H1 (cell line): ENCODE measurements around the gene TSPEAR. TPM values are rescaled to one million over a fixed set of nuclear protein-coding genes. Genes with fewer than 3 reads are reported as not detected.

Experiments
- CTCF ChIA-PET: fragments of 300-600 bp; sonication (Branson Sonifier 250); formaldehyde crosslinking; loops from one replicate; lab custom pipeline; 2021; ENCODE audit not compliant: partially characterized antibody; lab: Charles Lee
- POLR2A ChIA-PET: fragments of 300-600 bp; sonication (Branson Sonifier 250); formaldehyde crosslinking; loops from one replicate; lab custom pipeline; 2021; ENCODE audit warnings: inconsistent platforms; ENCODE audit not compliant: partially characterized antibody; lab: Charles Lee
- DNase-seq, 2 experiments: peaks; one replicate each; pipeline versions ENCODE4 v3.0.0 to v3.0.0-alpha.2; 2010 to 2022; ENCODE audit warnings: low spot score in 2 of 2, low read depth in 1 of 2, mixed read lengths in 1 of 2
- FAIRE-seq: peaks from 2 replicates; lab custom pipeline; 2011; peaks lifted over from hg19 to GRCh38; lab: Jason Lieb, UNC
- H2AFZ ChIP-seq: 2 replicates; pipeline ENCODE4 v1.8.1; 2012; ENCODE audit warnings: low read length, inconsistent platforms
- H2AK5ac ChIP-seq: 2 replicates; pipeline ENCODE4 v1.6.1; 2013; ENCODE audit warnings: low read depth, low read length
- H2BK120ac ChIP-seq: replicated peaks from 2 replicates; pipeline ENCODE3; 2013; ENCODE audit warnings: low read depth, low read length, inconsistent platforms
- H2BK12ac ChIP-seq: 2 replicates; pipeline ENCODE4 v1.6.1; 2013; ENCODE audit warnings: low read depth, low read length
- H2BK15ac ChIP-seq: 2 replicates; pipeline ENCODE4 v1.6.1; 2013; ENCODE audit warnings: low read length
- H2BK20ac ChIP-seq: 2 replicates; pipeline ENCODE4 v1.6.1; 2013; ENCODE audit warnings: low read length
- H2BK5ac ChIP-seq: 2 replicates; pipeline ENCODE4 v1.6.1; 2013; ENCODE audit warnings: low read depth, low read length
- H3K14ac ChIP-seq: 2 replicates; pipeline ENCODE4 v1.6.1; 2013; ENCODE audit warnings: inconsistent platforms; ENCODE audit not compliant: insufficient read length
- H3K18ac ChIP-seq: 2 replicates; pipeline ENCODE4 v1.6.1; 2013; ENCODE audit warnings: low read length; ENCODE audit errors: extremely low read depth
- H3K23ac ChIP-seq: 2 replicates; pipeline ENCODE4 v1.6.1; 2013; ENCODE audit warnings: inconsistent platforms; ENCODE audit not compliant: insufficient read length
- H3K23me2 ChIP-seq: 2 replicates; pipeline ENCODE4 v1.6.1; 2013; ENCODE audit warnings: low read depth, low read length
- H3K27ac ChIP-seq: 2 replicates; pipeline ENCODE4 v1.6.1; 2011; ENCODE audit warnings: low read depth, low read length, inconsistent platforms
- H3K27me3 ChIP-seq, 4 experiments: replicated peaks in 1 of 4; 1 replicate in 1 of 4; 2 replicates in 3 of 4; pipeline versions ENCODE4 v1.6.1 to v1.8.1; 2011 to 2013; ENCODE audit warnings: low read length in 3 of 4, mild to moderate bottlenecking in 3 of 4, inconsistent platforms in 2 of 4, mixed read lengths in 2 of 4, moderate library complexity in 1 of 4; ENCODE audit not compliant: control insufficient read depth in 3 of 4, insufficient read depth in 3 of 4; ENCODE audit errors: extremely low read depth in 1 of 4
- H3K36me3 ChIP-seq, 4 experiments: 2 replicates each; pipeline versions ENCODE4 v1.6.1 to v1.8.1; 2011 to 2013; ENCODE audit warnings: mild to moderate bottlenecking in 4 of 4, low read length in 3 of 4, moderate library complexity in 2 of 4, control low read depth in 1 of 4, inconsistent platforms in 1 of 4; ENCODE audit not compliant: insufficient read depth in 4 of 4, control insufficient read depth in 2 of 4
- H3K4ac ChIP-seq: replicated peaks from 2 replicates; pipeline ENCODE3; 2013; ENCODE audit warnings: low read length, low read depth, mixed read lengths, inconsistent platforms; ENCODE audit not compliant: insufficient read length
- H3K4me1 ChIP-seq, 4 experiments: replicated peaks in 1 of 4; 1 replicate in 1 of 4; 2 replicates in 3 of 4; pipeline versions ENCODE4 v1.6.1 to v1.8.1; 2011 to 2013; ENCODE audit warnings: low read length in 3 of 4, inconsistent platforms in 2 of 4, mixed read lengths in 1 of 4; ENCODE audit not compliant: insufficient read depth in 4 of 4, control insufficient read depth in 3 of 4
- H3K4me2 ChIP-seq, 2 experiments: 2 replicates each; pipeline versions ENCODE4 v1.6.1 to v1.8.1; 2011 to 2013; ENCODE audit warnings: low read depth in 2 of 2, low read length in 2 of 2, control low read depth in 1 of 2, inconsistent platforms in 1 of 2, mild to moderate bottlenecking in 1 of 2; ENCODE audit not compliant: insufficient read depth in 1 of 2
- H3K4me3 ChIP-seq, 4 experiments: fragments of 200-600, 300-600 bp in 1 of 4; sonication (generic), shearing (Covaris generic), sonication (Bioruptor Twin) in 1 of 4; 2 replicates each; pipeline versions ENCODE4 v1.5.1 to v1.8.1; 2011 to 2016; ENCODE audit warnings: low read length in 4 of 4, low read depth in 3 of 4, control low read depth in 2 of 4, inconsistent platforms in 2 of 4, mild to moderate bottlenecking in 2 of 4, mixed read lengths in 1 of 4, moderate library complexity in 1 of 4; ENCODE audit not compliant: insufficient read depth in 2 of 4; ENCODE audit errors: extremely low read depth in 1 of 4
- H3K56ac ChIP-seq: replicated peaks from 2 replicates; pipeline ENCODE3; 2013; ENCODE audit warnings: low read depth, mild to moderate bottlenecking, mixed read lengths, low read length, inconsistent platforms; ENCODE audit not compliant: insufficient read length
- H3K79me1 ChIP-seq: 2 replicates; pipeline ENCODE4 v1.6.1; 2013; ENCODE audit warnings: low read depth, low read length, control low read depth
- H3K79me2 ChIP-seq, 2 experiments: 2 replicates each; pipeline versions ENCODE4 v1.6.1 to v1.8.1; 2012 to 2013; ENCODE audit warnings: low read length in 2 of 2, mild to moderate bottlenecking in 2 of 2, inconsistent platforms in 1 of 2; ENCODE audit not compliant: insufficient read depth in 2 of 2, control insufficient read depth in 1 of 2
- H3K9ac ChIP-seq, 4 experiments: replicated peaks in 1 of 4; 1 replicate in 1 of 4; 2 replicates in 3 of 4; pipeline versions ENCODE4 v1.6.1 to v1.8.1; 2011 to 2013; ENCODE audit warnings: low read depth in 3 of 4, low read length in 3 of 4, control low read depth in 2 of 4, mild to moderate bottlenecking in 2 of 4, moderate library complexity in 2 of 4, inconsistent platforms in 1 of 4; ENCODE audit errors: extremely low read depth in 1 of 4
- H3K9me3 ChIP-seq, 2 experiments: 2 replicates each; pipeline versions ENCODE4 v1.6.1 to v1.8.1; 2012 to 2013; ENCODE audit warnings: mild to moderate bottlenecking in 2 of 2, moderate library complexity in 2 of 2, control low read depth in 1 of 2, inconsistent platforms in 1 of 2, low read depth in 1 of 2, low read length in 1 of 2, mixed read lengths in 1 of 2; ENCODE audit not compliant: insufficient read depth in 2 of 2
- H4K20me1 ChIP-seq, 2 experiments: replicated peaks in 1 of 2; 2 replicates each; pipeline versions ENCODE3 to v1.8.1; 2011 to 2013; ENCODE audit warnings: inconsistent platforms in 2 of 2, low read length in 2 of 2, mild to moderate bottlenecking in 1 of 2; ENCODE audit not compliant: insufficient read depth in 2 of 2, control insufficient read depth in 1 of 2
- H4K5ac ChIP-seq: 2 replicates; pipeline ENCODE4 v1.6.1; 2013; ENCODE audit warnings: low read length, low read depth, mixed read lengths, inconsistent platforms; ENCODE audit not compliant: insufficient read length
- H4K8ac ChIP-seq: 2 replicates; pipeline ENCODE4 v1.8.0; 2013; ENCODE audit warnings: mild to moderate bottlenecking, moderate library complexity, low read length, inconsistent platforms; ENCODE audit not compliant: insufficient read depth; ENCODE audit errors: extremely low read depth
- H4K91ac ChIP-seq: replicated peaks from 2 replicates; pipeline ENCODE3; 2013; ENCODE audit warnings: low read length, mixed read lengths, inconsistent platforms; ENCODE audit not compliant: insufficient read length
- CHD1 ChIP-seq: IDR thresholded peaks from 2 replicates; pipeline ENCODE4 v1.6.1; 2012; ENCODE audit warnings: low read depth, low read length, improper control_type of control experiment
- EGR1 ChIP-seq: IDR thresholded peaks from 2 replicates; pipeline ENCODE4 v1.6.1; 2011; ENCODE audit warnings: low read depth, low read length, borderline replicate concordance
- EZH2 ChIP-seq: fragments of 200-600 bp; sonication (generic); IDR thresholded peaks from 2 replicates; pipeline ENCODE4 v1.7.1; 2012; ENCODE audit warnings: low read depth, mild to moderate bottlenecking, moderate library complexity, low read length, inconsistent platforms; ENCODE audit not compliant: severe bottlenecking
- PHF8 ChIP-seq: fragments of 200-600 bp; sonication (generic); conservative IDR thresholded peaks from 2 replicates; pipeline ENCODE4 v1.7.1; 2012; ENCODE audit warnings: low read depth, mild to moderate bottlenecking, inconsistent platforms, low read length, moderate library complexity
- POU5F1 ChIP-seq: IDR thresholded peaks from 2 replicates; pipeline ENCODE4 v1.6.1; 2011; ENCODE audit warnings: low read depth, mild to moderate bottlenecking, low read length, moderate library complexity
- RNF2 ChIP-seq: fragments of 200-900, 300-1000 bp; sonication (generic); IDR thresholded peaks from 2 replicates; pipeline ENCODE4 v1.7.1; 2016; ENCODE audit warnings: borderline replicate concordance, low read depth, mild to moderate bottlenecking, antibody characterized with exemption, low read length; ENCODE audit not compliant: poor library complexity, severe bottlenecking; ENCODE audit errors: missing control alignments
- SAP30 ChIP-seq: fragments of 300-600 bp; sonication (generic); IDR thresholded peaks from 2 replicates; pipeline ENCODE4 v1.7.1; 2012; ENCODE audit warnings: low read length, moderate library complexity, mild to moderate bottlenecking, inconsistent platforms; ENCODE audit not compliant: insufficient read depth, insufficient replicate concordance
- SIX5 ChIP-seq: IDR thresholded peaks from 2 replicates; pipeline ENCODE4 v1.6.1; 2011; ENCODE audit warnings: mild to moderate bottlenecking, low read depth, low read length
- TAF1 ChIP-seq: IDR thresholded peaks from 2 replicates; pipeline ENCODE4 v1.6.1; 2011; ENCODE audit warnings: mild to moderate bottlenecking, low read depth, low read length
- WGBS, 2 experiments: shearing (Covaris generic) in 1 of 2; methylation state at CpG; one replicate each; pipeline versions ENCODE4 v1.1.6 to v1.1.7; 2013 to 2015; ENCODE audit warnings: low lambda C conversion rate in 2 of 2, mixed read lengths in 2 of 2, inconsistent platforms in 1 of 2, low coverage in 1 of 2, missing lambda C conversion rate in 1 of 2; ENCODE audit not compliant: insufficient replicate concordance in 2 of 2, insufficient coverage in 1 of 2, insufficient read length in 1 of 2; ENCODE audit errors: extremely low coverage in 1 of 2, missing lambda C conversion rate in 1 of 2; 5-methylcytosine and 5-hydroxymethylcytosine counted together
- polyA plus RNA-seq, 7 experiments: library from polyadenylated mRNA; depleted of rRNA in 3 of 7; stranded (reverse) in 5 of 7; unstranded in 2 of 7; fragments of >200 nt in 5 of 7; fragments of 200-250 nt in 2 of 7; gene quantifications; 1 replicate in 5 of 7; 2 replicates in 1 of 7; 4 replicates in 1 of 7; pipeline versions ENCODE4 v1.2.1 to v1.2.3, GENCODE V29; 2011 to 2013; ENCODE audit warnings: missing spikeins in 2 of 7, mixed read lengths in 2 of 7
- total RNA-seq: library from RNA; stranded (reverse); fragmentation: NEBNext Ultra II Directional; extraction: Animal tissue kit (Norgen Biotek cat#: 25700); gene quantifications from 2 replicates; pipeline ENCODE4 v1.2.1, GENCODE V29; 2021
- TF ChIP-seq, protein P1 (sequence below): IDR thresholded peaks from 2 replicates; pipeline ENCODE4 v1.6.1; 2012; ENCODE audit warnings: inconsistent platforms

TSPEAR gene
- total and polyA plus RNA-seq, 2 of the 8 experiments (the other 6 are each of a cell fraction or from before 2014, with no cell fraction given): 0.58 to 0.89 TPM

DNA sequence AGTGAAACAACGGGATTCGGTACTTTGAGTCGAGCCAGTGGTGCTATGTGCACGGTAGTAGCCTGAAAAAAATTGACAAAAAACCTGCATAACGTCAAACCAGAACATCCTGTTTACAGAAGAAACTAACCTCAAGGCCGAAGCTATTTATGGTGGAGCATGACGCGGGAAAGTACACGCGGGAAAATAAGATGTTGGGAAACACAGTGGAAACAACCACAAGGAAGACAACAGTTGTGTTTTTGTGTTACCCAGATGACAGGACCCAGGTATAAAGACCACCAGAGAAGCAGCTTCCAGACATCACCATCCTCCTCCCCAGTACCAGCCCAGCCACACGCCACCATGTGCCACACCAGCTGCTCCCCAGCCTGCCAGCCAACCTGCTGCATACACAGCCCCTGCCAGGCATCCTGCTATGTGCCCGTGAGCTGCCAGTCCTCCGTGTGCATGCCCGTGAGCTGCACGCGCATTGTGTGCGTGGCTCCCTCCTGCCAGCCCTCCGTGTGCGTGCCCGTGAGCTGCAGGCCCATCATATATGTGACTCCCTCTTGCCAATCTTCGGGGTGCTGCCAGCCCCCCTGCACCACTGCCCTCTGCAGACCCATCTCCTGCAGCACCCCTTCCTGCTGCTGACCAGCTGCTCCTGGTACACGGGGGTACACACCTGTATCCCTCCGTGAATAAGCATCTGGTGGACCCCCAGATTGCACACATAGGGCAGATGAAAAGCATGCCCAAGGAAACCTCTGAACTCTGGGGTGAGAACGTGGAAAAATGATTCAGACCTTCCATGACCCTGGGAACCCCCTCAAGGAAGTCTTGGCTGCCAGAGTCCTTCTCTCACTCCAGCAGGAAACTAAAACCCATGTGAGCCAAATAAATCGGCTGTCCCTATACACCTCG is 53.5 kb downstream of the TSPEAR start, which contains the start of gene KRTAP12-3:
TSS of gene KRTAP12-3 (plus strand) at position 298 of the 906 bp plus-strand sequence. CDS start at position 346, 48 bp downstream.
- H2BK12ac ChIP-seq: peak within 1 kb of the TSS; percentile 92
- H3K27me3 ChIP-seq: peaks cover 0 to 2% (median 0%) of the 10 kb centered on the region in 4 experiments; a peak in 1 of 7 replicates
- ChIA-PET POLR2A (no interaction called here), CTCF (interaction anchor here (0.5 to 0.9 kb wide), 2 partner anchors 61 to 271 kb away, joined by 3 read pairs; no protein-coding TSS in a partner anchor)
- no peaks in the 10 kb centered on the region for H3K79me2 ChIP-seq
- peaks cover 0 to 4% of the 10 kb centered on the region in 2 experiments; a peak in 2 of 4 replicates for H3K9me3 ChIP-seq
- H3K4me1 ChIP-seq: peaks cover 0 to 9% (median 3%) of the 10 kb centered on the region in 4 experiments; a peak in 5 of 7 replicates
- peak within 1 kb of the TSS; percentile 98; the same call in 1 of the 2 replicates for H2BK15ac ChIP-seq
- peak within 1 kb of the TSS; percentile 82; the same call in 1 of the 2 replicates for H2BK5ac ChIP-seq
- H2AK5ac ChIP-seq: peak within 1 kb of the TSS; percentile 82; the same call in 1 of the 2 replicates
- peak within 1 kb of the TSS; percentile 49 for H4K91ac ChIP-seq
- no peaks in the 10 kb centered on the region for H3K23me2 ChIP-seq
- no peak within 1 kb of the TSS for H3K23ac ChIP-seq
- H3K4me3 ChIP-seq: no peak within 1 kb of the TSS
- no peak for FAIRE-seq
- no peak within 1 kb of the TSS for H3K4ac ChIP-seq
- no peak within 1 kb of the TSS for H3K14ac ChIP-seq
- H4K8ac ChIP-seq: no peak within 1 kb of the TSS
- no peak within 1 kb of the TSS; a peak in 1 of 7 replicates for H3K9ac ChIP-seq
- no peaks in the 10 kb centered on the region for H4K20me1 ChIP-seq
- DNase-seq: no peak
- H4K5ac ChIP-seq: no peak within 1 kb of the TSS
- 91% methylated on average over 26 of the region's 26 CpGs; no CpG with 5 or more reads in 1 of the 2 experiments for WGBS, 2 experiments
- no peaks in the 10 kb centered on the region for H3K36me3 ChIP-seq
- H2AFZ ChIP-seq: no peak within 1 kb of the TSS
- peak within 1 kb of the TSS; percentile 17; the same call in 1 of the 2 replicates for H3K18ac ChIP-seq
- H3K27ac ChIP-seq: no peak within 1 kb of the TSS
- H2BK120ac ChIP-seq: no peak within 1 kb of the TSS
- no peak within 1 kb of the TSS; the same call in 1 of the 2 replicates for H2BK20ac ChIP-seq
- no peak within 1 kb of the TSS for H3K4me2 ChIP-seq
- no peak within 1 kb of the TSS for H3K56ac ChIP-seq
- no peaks in the 10 kb centered on the region for H3K79me1 ChIP-seq
- TF ChIP-seq CHD1: no peak
- TF ChIP-seq, protein P1, sequence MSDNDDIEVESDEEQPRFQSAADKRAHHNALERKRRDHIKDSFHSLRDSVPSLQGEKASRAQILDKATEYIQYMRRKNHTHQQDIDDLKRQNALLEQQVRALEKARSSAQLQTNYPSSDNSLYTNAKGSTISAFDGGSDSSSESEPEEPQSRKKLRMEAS: no peak
- no peak for TF ChIP-seq SIX5
- TF ChIP-seq POU5F1: no peak
- no peak for TF ChIP-seq EGR1
- TF ChIP-seq RNF2: no peak
- TF ChIP-seq SAP30: no peak
- no peak for TF ChIP-seq PHF8
- no peak for TF ChIP-seq TAF1
- no peak for TF ChIP-seq EZH2
